ENCODE measurements around the gene IST1.

The IST1 gene

DNA sequence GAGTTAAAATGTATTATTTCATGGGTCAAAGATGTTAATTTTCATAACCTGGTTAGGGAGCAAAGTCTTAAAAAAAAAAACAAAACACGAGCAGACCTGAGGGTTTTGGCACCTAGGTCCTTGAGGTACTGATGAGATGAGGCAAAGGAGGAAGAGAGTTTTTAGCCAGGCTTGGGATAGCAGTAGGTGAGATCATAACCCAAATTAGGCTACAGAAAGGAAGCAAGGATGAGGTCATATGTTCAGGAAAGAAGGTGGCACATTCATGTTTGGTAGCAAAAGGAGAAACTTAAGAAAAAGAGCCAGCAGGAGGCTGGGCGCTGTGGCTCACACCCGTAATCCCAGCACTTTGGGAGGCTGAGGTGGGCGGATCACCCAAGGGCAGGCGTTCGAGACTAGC lies 46.7 kb upstream of the IST1 start:
- Histone ChIP-seq H3K4me1 (ENCODE audit: insufficient read depth, poor library complexity, severe bottlenecking) (peaks cover 6% of the 10 kb centered on the region), H3K36me3 (ENCODE audit: low read depth) (peaks cover 50% of the 10 kb centered on the region), H3K27ac (ENCODE audit: poor library complexity, severe bottlenecking) (no peak overlapping the region), H3K9me3 (ENCODE audit: severe bottlenecking) (no peaks in the 10 kb centered on the region), H3K4me3 (ENCODE audit: severe bottlenecking) (no peak overlapping the region), H3K27me3 (ENCODE audit: insufficient read depth, poor library complexity, severe bottlenecking) (no peaks in the 10 kb centered on the region)
- DNase-seq (ENCODE audit: low spot score) (no peak), ATAC-seq (ENCODE audit: low read depth) (no peak)
- no peak for TF ChIP-seq CTCF (IDR thresholded peaks at IDR 0.05; ENCODE audit: poor library complexity, severe bottlenecking)

DNA sequence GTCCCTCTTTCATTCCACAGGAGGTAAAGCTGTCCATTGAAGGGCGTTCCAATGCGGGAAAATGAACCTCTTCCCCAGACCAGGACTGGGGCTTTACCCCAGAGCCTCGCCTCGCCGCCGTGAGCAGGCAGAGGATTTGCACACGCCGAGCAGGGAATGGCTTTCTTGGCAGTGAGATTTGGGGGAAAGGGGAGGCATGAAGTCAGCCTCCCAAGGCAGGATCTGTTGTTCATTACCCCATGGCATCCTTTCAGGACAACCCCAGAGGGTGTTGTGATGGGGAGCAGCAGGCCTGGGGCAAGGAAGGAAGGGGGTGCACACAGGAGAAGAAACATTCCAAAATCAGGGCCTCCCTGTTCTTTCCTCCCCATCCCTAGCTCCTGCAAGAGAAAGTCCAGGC lies 43.6 kb upstream of the IST1 start:
- TF ChIP-seq CTCF (IDR thresholded peaks at IDR 0.05; ENCODE audit: poor library complexity, severe bottlenecking), result no peak
- Histone ChIP-seq H3K4me1 (ENCODE audit: insufficient read depth, poor library complexity, severe bottlenecking) (peaks cover 6% of the 10 kb centered on the region), H3K36me3 (ENCODE audit: low read depth) (peaks cover 50% of the 10 kb centered on the region), H3K9me3 (ENCODE audit: severe bottlenecking) (no peaks in the 10 kb centered on the region), H3K27me3 (ENCODE audit: insufficient read depth, poor library complexity, severe bottlenecking) (no peaks in the 10 kb centered on the region), H3K4me3 (ENCODE audit: severe bottlenecking) (no peak overlapping the region), H3K27ac (ENCODE audit: poor library complexity, severe bottlenecking) (no peak overlapping the region)
- ATAC-seq (ENCODE audit: low read depth), result no peak
- no peak for DNase-seq (ENCODE audit: low spot score)

- no peak for TF ChIP-seq CTCF (IDR thresholded peaks at IDR 0.05; ENCODE audit: poor library complexity, severe bottlenecking)
- Histone ChIP-seq H3K9me3 (ENCODE audit: severe bottlenecking) (no peaks in the 10 kb centered on the region), H3K4me3 (ENCODE audit: severe bottlenecking) (no peak overlapping the region), H3K27me3 (ENCODE audit: insufficient read depth, poor library complexity, severe bottlenecking) (no peaks in the 10 kb centered on the region), H3K36me3 (ENCODE audit: low read depth) (peaks cover 48% of the 10 kb centered on the region), H3K27ac (ENCODE audit: poor library complexity, severe bottlenecking) (no peak overlapping the region), H3K4me1 (ENCODE audit: insufficient read depth, poor library complexity, severe bottlenecking) (peaks cover 3% of the 10 kb centered on the region)
- ATAC-seq (ENCODE audit: low read depth) (no peak), DNase-seq (ENCODE audit: low spot score) (no peak)
Measured at GRCh38 chr16:71852158-71852557, 43.2 kb upstream of the IST1 start.

DNA sequence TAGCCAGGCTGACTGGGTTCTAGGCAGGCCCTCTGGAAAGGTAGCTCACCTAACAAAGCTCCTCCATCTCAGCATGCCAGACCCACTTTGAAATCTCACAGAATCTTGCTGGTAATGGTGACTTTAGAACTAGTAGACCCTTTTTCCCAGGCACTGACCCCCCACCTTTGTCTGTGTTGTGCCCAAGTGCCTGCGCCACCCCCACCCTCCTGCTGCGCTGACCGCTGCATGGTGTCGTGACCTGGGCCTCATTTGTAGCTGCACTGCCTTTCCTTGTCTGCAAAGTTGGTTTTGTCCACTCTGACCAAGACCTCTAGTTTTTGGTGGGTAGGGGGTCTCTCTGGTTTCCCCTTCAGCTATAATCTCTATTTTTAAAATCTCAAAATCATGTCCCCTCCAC lies 42.8 kb upstream of the IST1 start:
- Histone ChIP-seq H3K4me1 (ENCODE audit: insufficient read depth, poor library complexity, severe bottlenecking) (no peaks in the 10 kb centered on the region), H3K4me3 (ENCODE audit: severe bottlenecking) (no peak overlapping the region), H3K27me3 (ENCODE audit: insufficient read depth, poor library complexity, severe bottlenecking) (no peaks in the 10 kb centered on the region), H3K36me3 (ENCODE audit: low read depth) (peaks cover 44% of the 10 kb centered on the region), H3K27ac (ENCODE audit: poor library complexity, severe bottlenecking) (no peak overlapping the region), H3K9me3 (ENCODE audit: severe bottlenecking) (no peaks in the 10 kb centered on the region)
- DNase-seq (ENCODE audit: low spot score) (no peak), ATAC-seq (ENCODE audit: low read depth) (no peak)
- no peak for TF ChIP-seq CTCF (IDR thresholded peaks at IDR 0.05; ENCODE audit: poor library complexity, severe bottlenecking)

DNA sequence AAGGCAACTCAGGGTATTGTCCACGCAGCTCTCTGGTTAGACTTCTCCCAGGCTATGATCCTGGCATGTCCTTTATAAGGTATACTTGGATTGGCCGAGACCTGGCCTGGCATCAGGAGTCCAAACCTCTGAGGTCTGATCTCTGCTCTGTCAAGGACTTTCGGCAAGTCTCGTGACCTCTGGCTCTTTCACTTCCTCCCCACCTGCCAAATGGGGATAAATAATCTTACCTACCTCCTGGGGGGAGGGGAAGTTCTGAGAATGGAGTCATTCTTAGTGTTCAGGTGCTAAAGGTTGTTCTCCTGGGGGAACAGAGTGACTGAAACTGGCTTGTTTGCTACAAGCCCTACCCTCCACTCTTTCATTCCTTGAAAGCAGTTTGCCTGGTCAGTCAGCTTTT lies 41.9 kb upstream of the IST1 start:
- no peak overlapping the region for H3K27ac ChIP-seq (ENCODE audit: poor library complexity, severe bottlenecking)
- peaks cover 35% of the 10 kb centered on the region for H3K36me3 ChIP-seq (ENCODE audit: low read depth)
- H3K4me3 ChIP-seq (ENCODE audit: severe bottlenecking), result no peak overlapping the region

More for the DNA sequence above, 41.9 kb upstream of the IST1 start:
- TF ChIP-seq CTCF (IDR thresholded peaks at IDR 0.05; ENCODE audit: poor library complexity, severe bottlenecking), result no peak
- DNase-seq (ENCODE audit: low spot score), result no peak
- Histone ChIP-seq H3K9me3 (ENCODE audit: severe bottlenecking) (no peaks in the 10 kb centered on the region), H3K4me1 (ENCODE audit: insufficient read depth, poor library complexity, severe bottlenecking) (no peaks in the 10 kb centered on the region), H3K27me3 (ENCODE audit: insufficient read depth, poor library complexity, severe bottlenecking) (no peaks in the 10 kb centered on the region)
- no peak for ATAC-seq (ENCODE audit: low read depth)

Measured in RWPE2 (cell line).